ENCODE data around the gene ENAM.

DNA sequence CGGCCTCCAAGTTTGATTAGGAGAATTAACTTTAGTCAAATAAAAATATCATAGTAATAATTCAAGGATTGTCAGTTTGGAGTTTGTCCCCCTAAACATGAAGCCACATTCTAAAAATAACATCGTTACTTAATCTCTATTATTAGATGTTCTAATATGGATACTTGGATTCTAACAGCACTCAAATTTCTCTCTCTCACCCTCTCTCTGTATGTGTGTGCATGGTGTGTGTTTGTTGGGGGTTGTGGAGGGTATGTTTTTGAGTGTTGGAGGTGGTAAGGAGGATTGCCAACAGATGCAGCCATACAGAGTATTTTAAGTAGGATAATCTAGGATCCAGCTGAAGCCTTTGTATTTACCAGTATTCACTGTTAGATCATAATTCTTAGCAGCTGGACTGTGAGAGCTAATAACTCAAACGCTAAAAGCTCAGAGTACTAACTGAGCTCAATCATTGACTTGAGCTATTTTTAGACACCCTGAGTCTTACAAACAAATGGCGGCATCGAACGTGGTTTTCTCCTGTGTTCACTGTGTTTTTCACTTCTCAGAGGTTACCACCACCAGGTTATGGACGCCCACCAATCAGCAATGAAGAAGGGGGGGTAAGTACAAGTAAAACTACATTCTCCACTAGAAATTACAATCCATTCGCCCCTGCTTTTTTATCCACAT is 8.8 kb downstream of the ENAM start:
- TF ChIP-seq BHLHE40 (IDR thresholded peaks at IDR 0.05; ENCODE audit: borderline replicate concordance) (no peak), TARDBP (IDR thresholded peaks at IDR 0.05) (no peak)

All from HEK293T (cell line).